NCI-H524 (cell line): Measurements from ENCODE around the gene NFIA.

Source experiments
- DNase-seq, 2 experiments: peaks; one replicate each; lab custom pipeline; 2025; lab: John Stamatoyannopoulos, UW

The NFIA gene

GRCh38 chr1:61395146-61395800 is 312.9 kb downstream of the NFIA start:
- DNase-seq: no peak

- DNase-seq: no peak
These were observed 315.1 kb downstream of the NFIA start for GRCh38 chr1:61397495-61397894.

GRCh38 chr1:61397935-61398334 is 315.6 kb downstream of the NFIA start:
- DNase-seq: no peak

- DNase-seq: peak in 1 of 2 experiments; percentile 20
These were observed 316.8 kb downstream of the NFIA start for GRCh38 chr1:61399199-61399598.

- DNase-seq: no peak
These were observed 317.9 kb downstream of the NFIA start for GRCh38 chr1:61400131-61400770.

GRCh38 chr1:61400997-61401396 is 318.6 kb downstream of the NFIA start:
- no peak for DNase-seq

GRCh38 chr1:61403679-61404596 is 321.6 kb downstream of the NFIA start:
- DNase-seq: peak; percentile 96 to 98

- no peak for DNase-seq
These were observed 322.4 kb downstream of the NFIA start for GRCh38 chr1:61404597-61405376.

- DNase-seq: no peak
These were observed 324.1 kb downstream of the NFIA start for GRCh38 chr1:61406467-61406866.

- DNase-seq: no peak
These were observed 330.2 kb downstream of the NFIA start for GRCh38 chr1:61412601-61413000.

- no peak for DNase-seq
These were observed 336.8 kb downstream of the NFIA start for GRCh38 chr1:61419196-61419595.

GRCh38 chr1:61419657-61420056 is 337.3 kb downstream of the NFIA start:
- no peak for DNase-seq

GRCh38 chr1:61420243-61420642 is 337.9 kb downstream of the NFIA start:
- no peak for DNase-seq

GRCh38 chr1:61420909-61421835 is 338.8 kb downstream of the NFIA start:
- DNase-seq: no peak

- DNase-seq: no peak
These were observed 341.3 kb downstream of the NFIA start for GRCh38 chr1:61423643-61424042.

- DNase-seq: no peak
These were observed 342.0 kb downstream of the NFIA start for GRCh38 chr1:61424382-61424781.

- DNase-seq: peak; percentile 87 to 96
These were observed 342.7 kb downstream of the NFIA start for GRCh38 chr1:61425040-61425439.

GRCh38 chr1:61426254-61426653 is 343.9 kb downstream of the NFIA start:
- no peak for DNase-seq

GRCh38 chr1:61426885-61427284 is 344.5 kb downstream of the NFIA start:
- no peak for DNase-seq

GRCh38 chr1:61427510-61427909 is 345.1 kb downstream of the NFIA start:
- peak; percentile 15 to 33 for DNase-seq

GRCh38 chr1:61428146-61428545 is 345.8 kb downstream of the NFIA start:
- no peak for DNase-seq
